ENCODE data around the gene CCR2.

DNA sequence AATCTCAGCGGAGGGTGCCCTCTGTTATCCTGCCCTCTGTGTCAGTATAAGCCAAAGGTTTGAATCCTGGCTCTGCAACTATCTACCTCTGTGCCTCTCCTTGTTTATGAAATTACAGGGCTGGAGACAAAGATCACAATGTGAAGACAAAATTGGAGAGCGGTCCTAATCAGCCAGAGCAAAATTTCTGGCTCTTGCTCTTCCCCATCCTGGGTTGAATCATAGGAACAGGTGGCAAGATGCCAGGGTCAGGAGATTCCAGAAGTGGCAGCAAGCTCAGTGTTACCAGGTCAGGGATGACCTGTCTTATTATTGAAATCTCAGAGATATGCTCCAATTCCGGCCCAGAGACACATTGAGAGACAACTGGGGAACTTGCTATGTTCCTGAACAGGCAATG lies 2.3 kb upstream of the CCR2 start:
- TF ChIP-seq CTCF (IDR thresholded peaks at IDR 0.05) (no peak), POLR2A (IDR thresholded peaks at IDR 0.05) (no peak)
